Stimulated activated CD8-positive, alpha-beta memory T cell treated with anti-CD3 and anti-CD28 coated beads, Interleukin-7, amount 100 ng/mL, for 4 hours (primary cell): Measurements from ENCODE around the gene ENTR1.

ENCODE experiments used
- DNase-seq, 2 donors: peaks; one replicate each; pipeline ENCODE4 v3.0.0-alpha.2; 2020; ENCODE audit warnings: low read depth in 2 of 2

ENTR1 gene

GRCh38 chr9:136397643-136398042 is 12.8 kb downstream of the ENTR1 start:
- no peak for DNase-seq

DNA sequence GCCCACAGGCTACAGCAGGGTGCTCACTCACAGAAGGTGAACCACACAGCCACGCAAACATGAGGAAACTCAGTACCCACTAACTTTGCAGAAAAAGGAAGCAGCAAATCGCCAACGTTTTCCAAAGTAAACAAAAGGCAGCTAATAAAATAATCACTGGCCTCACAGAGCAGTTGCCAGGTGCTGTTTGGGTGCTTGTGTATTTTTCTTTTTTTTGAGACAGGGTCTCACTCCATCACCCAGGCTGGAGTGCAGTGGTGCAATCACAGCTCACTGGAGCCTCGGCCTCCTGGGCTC is 14.2 kb downstream of the ENTR1 start:
- DNase-seq: no peak

GRCh38 chr9:136395345-136396218 is 14.8 kb downstream of the ENTR1 start:
- DNase-seq: no peak

DNA sequence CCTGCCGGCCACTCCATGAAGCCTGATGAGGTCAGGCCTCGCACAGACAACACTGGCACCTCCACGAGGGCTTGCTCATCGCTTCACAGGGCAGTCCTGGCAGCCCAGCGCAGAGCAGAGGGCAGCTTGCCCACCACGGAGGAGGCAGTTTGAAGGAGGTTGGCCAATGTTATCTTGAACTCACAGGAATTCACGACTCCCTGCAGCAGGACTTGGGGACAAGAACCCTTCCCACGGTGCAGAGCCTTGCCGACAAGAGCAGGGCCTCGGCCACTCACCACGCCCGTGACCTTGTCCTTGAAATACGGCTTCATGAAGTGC is 15.4 kb downstream of the ENTR1 start:
- no peak for DNase-seq

DNA sequence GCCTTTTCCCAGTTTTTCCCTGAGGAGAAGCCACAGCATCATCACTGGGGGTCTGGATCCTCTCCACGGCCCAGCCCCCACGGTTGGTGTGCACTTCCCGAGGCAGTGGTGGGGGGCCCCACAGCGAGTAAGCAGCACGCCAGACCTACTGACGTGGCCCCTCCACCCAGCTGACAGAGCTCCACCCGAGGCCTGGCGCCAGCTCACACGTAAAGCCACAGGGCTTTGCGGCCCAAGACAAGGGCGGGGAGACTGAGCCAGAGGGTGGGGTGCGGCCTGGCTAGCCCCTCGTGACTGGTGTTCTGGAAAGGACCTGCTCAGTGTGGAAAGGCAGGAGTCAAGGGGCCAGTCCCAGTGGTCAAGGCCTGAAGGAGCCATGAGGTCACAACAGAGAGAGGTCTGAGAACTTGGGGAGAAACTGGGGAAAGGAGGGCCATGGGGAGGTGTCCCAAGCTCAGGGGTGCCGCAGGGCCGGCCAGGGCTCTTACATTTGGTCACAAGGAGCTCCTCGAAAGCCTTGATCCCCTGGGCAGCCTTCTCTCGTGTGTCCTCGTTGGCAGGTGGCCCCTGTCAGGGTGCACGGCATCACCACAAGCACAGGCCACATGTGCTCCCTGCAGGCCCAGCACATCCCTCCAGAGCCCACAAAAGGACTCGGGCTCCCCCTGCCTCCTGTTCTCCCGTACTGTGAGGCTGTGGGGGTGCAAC is 15.9 kb downstream of the ENTR1 start:
- no peak for DNase-seq

DNA sequence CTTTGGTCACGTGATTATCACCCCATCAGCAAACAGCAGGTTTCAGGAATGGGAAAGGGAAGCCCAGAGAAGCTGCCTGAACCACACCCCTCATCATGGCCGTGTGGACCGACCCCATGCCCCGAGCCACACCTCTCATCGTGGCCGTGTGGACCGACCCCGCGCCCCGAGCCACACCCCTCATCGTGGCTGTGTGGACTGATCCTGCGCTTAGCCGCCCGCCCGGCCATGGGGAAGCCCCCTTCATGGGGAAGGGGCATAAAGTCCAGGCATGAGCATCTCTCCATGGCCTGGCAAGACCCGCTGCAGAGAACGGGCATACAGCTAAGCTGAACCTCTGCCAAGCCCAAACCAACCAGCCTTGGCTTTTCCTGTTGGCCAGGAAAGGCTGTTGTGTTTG is 16.9 kb downstream of the ENTR1 start:
- no peak for DNase-seq

GRCh38 chr9:136392538-136393449 is 17.6 kb downstream of the ENTR1 start:
- no peak for DNase-seq

DNA sequence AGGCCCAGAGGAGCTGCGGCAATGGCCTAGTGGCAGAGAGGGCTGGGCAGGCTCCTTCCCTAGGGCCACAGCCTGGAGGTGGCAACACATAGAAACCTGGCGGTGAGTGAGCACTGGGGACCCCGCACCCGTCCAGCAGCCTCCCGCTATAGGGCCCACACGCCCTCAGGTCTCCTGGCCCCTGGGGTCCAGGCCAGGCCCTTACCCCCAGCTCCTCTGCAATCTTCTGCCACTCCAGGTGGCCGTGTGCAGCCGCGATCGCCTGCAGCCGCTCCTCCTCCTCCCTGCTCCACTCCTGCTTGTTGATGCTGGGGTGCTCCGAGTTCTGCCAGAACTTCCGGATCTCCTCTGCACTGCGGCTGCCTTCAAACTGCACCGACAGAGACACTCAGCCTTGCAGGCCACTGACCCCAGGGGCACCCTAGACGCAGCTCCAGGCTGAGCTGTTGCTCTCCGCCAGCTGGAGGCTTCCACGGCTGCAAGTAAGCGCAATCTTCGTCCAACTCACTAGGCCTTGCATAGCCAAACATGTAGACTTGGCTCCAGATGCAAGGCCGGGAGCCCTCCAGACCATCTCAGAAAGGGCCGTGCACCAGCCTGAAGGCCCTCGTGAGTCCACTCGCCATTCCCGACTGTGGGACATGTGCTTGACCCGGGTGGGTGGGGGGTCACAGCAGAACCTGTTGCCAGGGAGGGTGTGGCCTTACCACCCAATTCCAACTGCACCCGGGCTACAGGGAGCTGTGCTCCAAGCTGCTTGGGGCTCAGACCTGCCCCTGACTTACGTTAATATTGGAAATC is 18.5 kb downstream of the ENTR1 start:
- DNase-seq: no peak

GRCh38 chr9:136389396-136389795 is 21.0 kb downstream of the ENTR1 start:
- no peak for DNase-seq

DNA sequence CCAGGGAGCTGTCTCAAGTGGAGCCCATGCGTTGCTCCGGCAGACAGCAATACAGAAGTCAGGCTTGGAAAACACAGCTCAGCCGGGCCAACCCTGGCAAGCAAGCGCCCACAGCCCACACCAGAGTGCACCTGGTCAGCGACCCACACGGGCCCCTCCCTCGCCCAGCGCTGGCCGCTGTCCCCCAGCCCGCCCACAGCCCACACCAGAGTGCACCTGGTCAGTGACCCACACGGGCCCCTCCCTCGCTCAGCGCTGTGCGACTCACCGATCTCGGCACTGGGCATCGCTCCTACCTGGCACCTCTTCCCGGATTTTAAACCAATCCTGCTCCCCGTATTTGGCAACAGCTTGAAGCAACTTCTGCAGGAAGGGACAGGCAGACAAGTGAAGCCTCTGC is 23.2 kb downstream of the ENTR1 start:
- no peak for DNase-seq

GRCh38 chr9:136386018-136386417 is 24.4 kb downstream of the ENTR1 start:
- DNase-seq: no peak

- peak in 1 of 2 donors; percentile 17 for DNase-seq
Measured at GRCh38 chr9:136385015-136385414, 25.4 kb downstream of the ENTR1 start.

GRCh38 chr9:136383436-136383835 is 27.0 kb downstream of the ENTR1 start:
- no peak for DNase-seq

GRCh38 chr9:136381966-136382513 is 28.4 kb downstream of the ENTR1 start:
- no peak for DNase-seq

- no peak for DNase-seq
Measured at GRCh38 chr9:136381311-136381710, 29.1 kb downstream of the ENTR1 start.

DNA sequence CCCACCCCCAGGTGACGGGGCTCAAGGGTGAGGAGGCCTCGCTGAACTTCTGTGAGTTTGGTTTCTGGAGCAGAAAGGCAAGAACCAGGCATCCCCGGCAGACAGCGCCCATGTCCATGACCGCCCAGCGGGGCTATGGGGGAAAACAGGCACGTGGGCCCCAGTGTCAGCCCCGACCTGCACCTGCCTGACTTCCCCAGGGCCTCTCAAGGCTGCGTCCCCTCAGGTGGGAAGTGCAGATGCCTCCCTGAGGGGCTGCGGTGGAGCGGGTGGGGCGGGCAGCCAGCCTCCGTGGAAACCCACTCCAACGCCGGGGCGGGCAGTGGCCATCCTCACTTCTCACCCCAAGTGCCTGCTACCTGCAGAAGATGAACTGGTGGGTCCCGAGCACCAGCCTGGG is 30.0 kb downstream of the ENTR1 start:
- no peak for DNase-seq

GRCh38 chr9:136379891-136380290 is 30.5 kb downstream of the ENTR1 start:
- DNase-seq: no peak

DNA sequence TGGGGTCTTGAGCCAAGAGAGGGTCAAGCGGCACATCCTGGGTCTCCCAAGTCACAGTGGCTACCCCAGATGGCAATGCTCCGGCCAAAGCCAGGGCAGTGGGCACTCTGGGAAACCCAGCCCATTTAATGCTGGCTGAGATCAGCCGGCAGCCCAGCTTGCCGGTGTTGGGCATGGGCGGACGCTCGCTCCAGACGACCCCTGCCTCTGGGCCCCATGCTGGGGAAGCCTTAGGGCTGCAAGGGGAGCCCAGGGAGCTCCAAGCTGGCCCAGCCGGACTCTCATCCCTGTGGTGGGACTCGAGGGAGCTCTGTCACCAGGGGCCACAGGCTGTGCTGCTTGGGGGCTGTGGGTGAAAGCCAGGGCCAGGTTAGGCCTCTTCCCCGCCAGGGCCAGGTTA is 31.0 kb downstream of the ENTR1 start:
- no peak for DNase-seq

GRCh38 chr9:136379003-136379287 is 31.5 kb downstream of the ENTR1 start:
- DNase-seq: no peak

DNA sequence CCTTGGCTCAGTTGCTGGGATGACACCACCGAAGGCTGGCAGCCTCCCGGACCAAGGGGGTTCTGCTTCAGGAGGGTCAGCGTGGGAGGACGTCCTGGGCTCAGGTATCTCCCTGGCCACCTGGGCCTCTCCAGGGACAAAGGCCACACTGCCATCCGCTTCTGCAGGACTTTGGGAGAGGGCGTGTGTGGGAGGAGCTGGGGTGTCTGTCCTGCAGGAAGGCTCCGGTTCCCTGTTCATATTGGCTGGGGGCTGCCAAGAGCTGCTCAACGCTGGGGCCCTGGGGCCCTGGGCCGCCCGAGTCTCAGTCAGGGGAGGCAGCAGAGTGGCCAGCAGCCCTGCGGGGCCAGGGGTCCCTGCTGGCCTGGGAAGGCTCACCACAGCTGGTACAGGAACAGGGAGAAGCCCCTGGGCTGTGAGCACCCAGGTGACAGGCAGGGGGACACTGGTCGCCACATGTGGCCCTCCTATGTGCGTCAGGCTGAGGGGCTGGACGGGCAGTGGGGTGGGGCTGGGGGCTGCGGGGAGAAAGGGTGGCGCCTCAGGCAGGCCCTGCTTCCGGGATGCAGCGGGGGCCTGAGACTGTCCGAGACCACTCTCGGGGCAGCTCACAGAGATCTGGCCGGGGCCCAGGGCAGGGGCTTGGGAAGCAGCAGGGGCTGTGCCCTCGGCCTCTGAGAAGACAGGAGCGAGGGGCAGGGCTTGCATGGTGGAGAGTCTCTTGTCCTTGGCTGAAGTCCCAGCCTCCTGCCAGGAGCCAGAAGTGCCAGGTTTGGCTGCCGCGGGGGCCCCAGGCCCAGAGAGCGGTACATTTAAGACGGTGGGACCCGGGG is 32.0 kb downstream of the ENTR1 start:
- no peak for DNase-seq
